Epithelial cell of prostate (primary cell): ENCODE measurements around the gene OR4C13.
"Not testable (repeated sequence)": the region's sequence is repeated elsewhere in the genome, so short reads cannot be mapped to it uniquely, and the experiment has no call there.

Experiments used
- DNase-seq: peaks from one replicate; pipeline ENCODE4 v3.0.0-alpha.2; 2011; ENCODE audit warnings: low read depth, low spot score
- H3K27ac ChIP-seq: fragments of 450-650 bp; 2 replicates; pipeline ENCODE4 v1.5.1; 2017; ENCODE audit warnings: mild to moderate bottlenecking

The OR4C13 gene

DNA sequence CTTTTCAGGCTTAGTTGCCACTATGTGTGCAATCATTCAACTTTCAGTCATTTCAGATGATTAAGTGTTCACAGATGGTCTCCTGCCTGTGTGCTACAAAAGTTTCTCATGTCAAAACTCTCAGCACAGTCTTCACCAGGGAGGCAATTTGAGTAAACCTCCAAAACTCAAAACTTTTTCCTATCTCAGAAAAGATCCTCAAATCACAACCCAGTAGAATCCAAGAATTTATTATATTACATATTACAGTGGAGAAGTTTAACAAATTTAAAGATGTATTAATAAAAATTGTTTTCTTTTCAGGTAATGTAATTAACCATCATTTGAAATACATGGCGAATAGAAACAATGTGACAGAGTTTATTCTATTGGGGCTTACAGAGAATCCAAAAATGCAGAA is at the start of gene OR4C13:
Gene OR4C13, plus strand, starts transcription at position 301 of the 400 bp plus-strand sequence. Its CDS starts 32 bp downstream, at position 333.
- no peak for DNase-seq
- H3K27ac ChIP-seq = no peak within 1 kb of the TSS

DNA sequence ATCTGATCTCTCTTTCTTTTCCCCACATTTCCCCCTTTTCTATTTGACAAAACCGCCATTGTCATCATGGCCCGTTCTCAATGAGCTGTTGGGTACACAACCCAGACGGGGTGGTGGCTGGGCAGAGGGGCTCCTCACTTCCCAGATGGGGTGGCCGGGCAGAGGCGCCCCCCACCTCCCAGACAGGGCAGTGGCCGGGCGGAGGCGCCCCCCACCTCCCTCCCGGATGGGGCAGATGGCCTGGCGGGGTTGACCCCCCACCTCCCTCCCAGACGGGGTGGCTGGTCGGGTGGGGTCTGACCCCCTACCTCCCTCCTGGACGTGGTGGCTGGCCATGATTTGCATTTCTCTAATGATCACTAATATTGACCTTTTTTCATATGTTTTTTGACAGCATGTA is 40.7 kb upstream of the OR4C13 start:
- DNase-seq, H3K27ac ChIP-seq: not testable (repeated sequence)

DNA sequence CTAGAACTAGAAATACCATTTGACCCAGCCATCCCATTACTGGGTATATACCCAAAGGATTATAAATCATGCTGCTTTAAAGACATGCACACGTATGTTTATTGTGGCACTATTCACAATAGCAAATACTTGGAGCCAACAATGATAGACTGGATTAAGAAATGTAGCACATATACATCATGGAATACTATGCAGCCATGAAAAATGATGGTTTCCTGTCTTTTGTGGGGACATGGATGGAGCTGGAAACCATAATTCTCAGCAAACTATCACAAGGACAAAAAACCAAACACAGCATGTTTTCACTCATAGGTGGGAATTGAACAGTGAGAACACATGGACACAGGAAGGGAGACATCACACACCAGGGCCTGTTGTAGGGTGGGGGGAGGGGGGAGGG is 3.5 kb upstream of the OR4C13 start:
- H3K27ac ChIP-seq, DNase-seq: not testable (repeated sequence)

GRCh38 chr11:49973439-49973838 is 21.2 kb downstream of the OR4C13 start:
- H3K27ac ChIP-seq = not testable (repeated sequence)

DNA sequence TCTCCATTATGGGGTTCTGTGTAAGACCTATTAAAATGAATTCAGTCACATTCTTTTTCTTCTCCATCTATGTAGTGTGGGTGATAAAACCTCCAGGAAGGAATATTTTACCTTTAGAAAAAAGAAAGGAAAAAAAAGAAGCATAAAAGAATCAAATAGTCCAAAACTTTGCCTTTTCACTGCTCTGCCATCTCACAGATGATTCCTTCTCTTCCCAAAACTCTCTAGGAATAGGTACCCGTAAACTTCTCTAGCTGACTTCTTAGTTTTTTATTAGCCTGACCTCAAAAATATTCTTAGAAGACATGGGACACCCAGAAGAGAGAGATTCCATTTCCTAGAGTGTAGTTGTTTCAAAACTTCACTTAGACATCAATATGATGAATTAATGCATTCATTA is 30.2 kb downstream of the OR4C13 start, which contains the start of gene OR4C12:
Gene OR4C12, minus strand, starts transcription at position 101 of the 400 bp plus-strand sequence. Its CDS starts 34 bp downstream, at position 67.
- DNase-seq, H3K27ac ChIP-seq: not testable (repeated sequence)

More at GRCh38 chr11:49973439-49973838, 21.2 kb downstream of the OR4C13 start:
- not testable (repeated sequence) for DNase-seq

- DNase-seq = peak; percentile 12
- no peak overlapping the region for H3K27ac ChIP-seq
Measured at GRCh38 chr11:49995565-49995964, 43.4 kb downstream of the OR4C13 start.
